Measurements from ENCODE around the gene DEGS2. TPM values are rescaled to one million over a fixed set of nuclear protein-coding genes. Genes with fewer than 3 reads are reported as not detected.

DEGS2 gene
- total and polyA plus RNA-seq, 2 of the 13 experiments (the other 11 are each of a cell fraction or from before 2014, with no cell fraction given), result 0.09 TPM

GRCh38 chr14:100193417-100194357 lies 34.2 kb upstream of the DEGS2 start (continued):
- TF ChIP-seq ZNF770 (CRISPR knock-in tag; IDR thresholded peaks at IDR 0.05), result peak; percentile 49; the same call in 1 of the 2 replicates
- TF ChIP-seq ZFX (CRISPR knock-in tag; IDR thresholded peaks at IDR 0.05; ENCODE audit: low read depth), result peak; percentile 66
- TF ChIP-seq ZSCAN31 (CRISPR knock-in tag; IDR thresholded peaks at IDR 0.05; ENCODE audit: low read depth), result peak; percentile 7; the same call in 1 of the 2 replicates
- no peak for TF ChIP-seq ZBTB37 (CRISPR knock-in tag; IDR thresholded peaks at IDR 0.05)
- peak; percentile 45 for TF ChIP-seq ZFY (CRISPR knock-in tag; IDR thresholded peaks at IDR 0.05)

Measured in HepG2 (cell line).